GM19239 (cell line): Measurements from ENCODE around the gene SNRK.

Source experiments
- DNase-seq: peaks from one replicate; pipeline ENCODE4 v3.0.0; 2011; ENCODE audit warnings: low spot score; ENCODE audit not compliant: insufficient read length
- FAIRE-seq: peaks from 2 replicates; lab custom pipeline; 2011; peaks lifted over from hg19 to GRCh38; lab: Jason Lieb, UNC

SNRK gene

GRCh38 chr3:43365601-43366305, 79.4 kb downstream of the SNRK start:
- no peak for FAIRE-seq
- DNase-seq = no peak

- DNase-seq (no peak), FAIRE-seq (no peak)
These were observed 80.1 kb downstream of the SNRK start for GRCh38 chr3:43366481-43366880.

- DNase-seq (no peak), FAIRE-seq (no peak)
These were observed 80.5 kb downstream of the SNRK start for GRCh38 chr3:43366885-43367284.

GRCh38 chr3:43369404-43370292, 83.3 kb downstream of the SNRK start:
- FAIRE-seq (no peak), DNase-seq (no peak)

GRCh38 chr3:43370293-43370980, 84.1 kb downstream of the SNRK start:
- DNase-seq (no peak), FAIRE-seq (no peak)

GRCh38 chr3:43371494-43371893, 85.2 kb downstream of the SNRK start:
- FAIRE-seq = no peak
- DNase-seq = no peak

GRCh38 chr3:43372007-43372740, 85.8 kb downstream of the SNRK start:
- DNase-seq = no peak
- no peak for FAIRE-seq

- FAIRE-seq = no peak
- no peak for DNase-seq
These were observed 86.6 kb downstream of the SNRK start for GRCh38 chr3:43372809-43373559.

GRCh38 chr3:43373560-43373928, 87.2 kb downstream of the SNRK start:
- DNase-seq (no peak), FAIRE-seq (no peak)

- FAIRE-seq (peak; percentile 14), DNase-seq (peak; percentile 77)
These were observed 92.0 kb downstream of the SNRK start for GRCh38 chr3:43378066-43378935.

GRCh38 chr3:43379343-43379742, 93.0 kb downstream of the SNRK start:
- no peak for FAIRE-seq
- no peak for DNase-seq

- FAIRE-seq (no peak), DNase-seq (no peak)
These were observed 101.8 kb downstream of the SNRK start for GRCh38 chr3:43388175-43388574.

- FAIRE-seq = no peak
- no peak for DNase-seq
These were observed 102.6 kb downstream of the SNRK start for GRCh38 chr3:43388915-43389314.

- no peak for FAIRE-seq
- peak; percentile 19 for DNase-seq
These were observed 103.3 kb downstream of the SNRK start for GRCh38 chr3:43389388-43390254.

- DNase-seq = no peak
- FAIRE-seq = no peak
These were observed 103.9 kb downstream of the SNRK start for GRCh38 chr3:43390255-43390588.

GRCh38 chr3:43391621-43392020, 105.3 kb downstream of the SNRK start:
- DNase-seq = no peak
- no peak for FAIRE-seq

GRCh38 chr3:43394041-43394554, 107.8 kb downstream of the SNRK start:
- FAIRE-seq (no peak), DNase-seq (no peak)

GRCh38 chr3:43399034-43399433, 112.7 kb downstream of the SNRK start:
- DNase-seq (no peak), FAIRE-seq (no peak)
